ENCODE measurements around the gene GNA15.

- no peak for TF ChIP-seq CTCF (IDR thresholded peaks at IDR 0.05)
- TF ChIP-seq POLR2AphosphoS5 (IDR thresholded peaks at IDR 0.05) = no peak
- no peak for TF ChIP-seq EP300 (IDR thresholded peaks at IDR 0.05)
Observed at GRCh38 chr19:3213159-3213558, 77.3 kb downstream of the GNA15 start.

All from sigmoid colon (tissue), 4 donors.